HG02870 (cell line): Measurements from ENCODE around the gene GJC3.
"Not testable (repeated sequence)": the region's sequence is repeated elsewhere in the genome, so short reads cannot be mapped to it uniquely, and the experiment has no call there.

ENCODE experiments used
- ATAC-seq: cut with Tn5 transposase; IDR thresholded peaks from one replicate; pipeline ENCODE4 v1.9.1; 2021; ENCODE audit warnings: mild to moderate bottlenecking, moderate library complexity; ENCODE audit not compliant: unreplicated experiment

GJC3 gene

GRCh38 chr7:99928994-99929729 is at the start of gene GJC3:
GJC3 (minus strand) TSS chr7:99929620; CDS start chr7:99929620, 0 bp downstream.
- no peak for ATAC-seq

- ATAC-seq: no peak
Measured at GRCh38 chr7:99976626-99977025, 47.2 kb upstream of the GJC3 start.

- ATAC-seq: no peak
Measured at GRCh38 chr7:99975782-99976521, 46.5 kb upstream of the GJC3 start, which contains the start of gene AZGP1. AZGP1 (minus strand) TSS chr7:99976031; CDS start chr7:99976020, 11 bp downstream.

GRCh38 chr7:99974681-99975080 is 45.3 kb upstream of the GJC3 start:
- no peak for ATAC-seq

- not testable (repeated sequence) for ATAC-seq
Measured at GRCh38 chr7:99973817-99974216, 44.4 kb upstream of the GJC3 start.

- ATAC-seq: no peak
Measured at GRCh38 chr7:99971242-99971641, 41.8 kb upstream of the GJC3 start.

GRCh38 chr7:99969813-99970212 is 40.4 kb upstream of the GJC3 start:
- ATAC-seq: not testable (repeated sequence)

- ATAC-seq: no peak
Measured at GRCh38 chr7:99969298-99969697, 39.9 kb upstream of the GJC3 start.

GRCh38 chr7:99958564-99959227 is 29.3 kb upstream of the GJC3 start:
- no peak for ATAC-seq

GRCh38 chr7:99955247-99955646 is 25.8 kb upstream of the GJC3 start:
- no peak for ATAC-seq

- not testable (repeated sequence) for ATAC-seq
Measured at GRCh38 chr7:99954643-99955042, 25.2 kb upstream of the GJC3 start.

GRCh38 chr7:99953649-99954048 is 24.2 kb upstream of the GJC3 start:
- ATAC-seq: no peak

- not testable (repeated sequence) for ATAC-seq
Measured at GRCh38 chr7:99952649-99953048, 23.2 kb upstream of the GJC3 start.

GRCh38 chr7:99950819-99951218 is 21.4 kb upstream of the GJC3 start:
- ATAC-seq: not testable (repeated sequence)

GRCh38 chr7:99949645-99950228 is 20.3 kb upstream of the GJC3 start:
- ATAC-seq: no peak

- no peak for ATAC-seq
Measured at GRCh38 chr7:99947608-99948007, 18.2 kb upstream of the GJC3 start.

- no peak for ATAC-seq
Measured at GRCh38 chr7:99944497-99945070, 15.2 kb upstream of the GJC3 start.

GRCh38 chr7:99943641-99944496 is 14.4 kb upstream of the GJC3 start:
- no peak for ATAC-seq

GRCh38 chr7:99938296-99938695 is 8.9 kb upstream of the GJC3 start:
- no peak for ATAC-seq

- not testable (repeated sequence) for ATAC-seq
Measured at GRCh38 chr7:99935009-99935408, 5.6 kb upstream of the GJC3 start.
